HG03025 (cell line): ENCODE measurements around the gene ERN2.
"Not testable (repeated sequence)": the region's sequence is repeated elsewhere in the genome, so short reads cannot be mapped to it uniquely, and the experiment has no call there.

Experiments
- ATAC-seq: cut with Tn5 transposase; IDR thresholded peaks from one replicate; pipeline ENCODE4 v1.9.1; 2021; ENCODE audit warnings: mild to moderate bottlenecking, moderate library complexity; ENCODE audit not compliant: unreplicated experiment, low FRiP score

The ERN2 gene

GRCh38 chr16:23724096-23724784 is 11.2 kb upstream of the ERN2 start:
- ATAC-seq = no peak

GRCh38 chr16:23722613-23723240 is 9.7 kb upstream of the ERN2 start:
- not testable (repeated sequence) for ATAC-seq

DNA sequence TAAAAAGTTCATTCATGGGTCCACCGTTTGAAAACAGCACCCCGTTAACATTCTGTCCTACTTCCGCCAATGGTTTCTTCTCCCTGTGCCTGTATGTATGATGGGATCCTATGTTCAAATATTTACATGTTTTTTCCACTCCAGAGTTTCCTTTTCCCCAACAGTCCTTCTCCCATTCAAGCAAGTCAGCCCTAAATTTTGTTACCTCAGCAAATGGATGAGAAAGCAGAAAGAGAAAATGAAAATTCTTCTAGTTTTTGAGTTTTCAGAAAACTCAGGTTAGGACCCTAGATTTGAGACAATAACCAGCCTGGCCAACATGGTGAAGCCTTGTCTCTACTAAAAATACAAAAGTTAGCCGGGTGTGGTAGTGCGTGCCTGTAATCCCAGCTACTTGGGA is 3.5 kb upstream of the ERN2 start:
- ATAC-seq = no peak

GRCh38 chr16:23711785-23712184 is 1.2 kb downstream of the ERN2 start:
- no peak for ATAC-seq

GRCh38 chr16:23710504-23710903 is 2.5 kb downstream of the ERN2 start:
- no peak for ATAC-seq

- no peak for ATAC-seq
These were observed 3.0 kb downstream of the ERN2 start for GRCh38 chr16:23710008-23710407.

DNA sequence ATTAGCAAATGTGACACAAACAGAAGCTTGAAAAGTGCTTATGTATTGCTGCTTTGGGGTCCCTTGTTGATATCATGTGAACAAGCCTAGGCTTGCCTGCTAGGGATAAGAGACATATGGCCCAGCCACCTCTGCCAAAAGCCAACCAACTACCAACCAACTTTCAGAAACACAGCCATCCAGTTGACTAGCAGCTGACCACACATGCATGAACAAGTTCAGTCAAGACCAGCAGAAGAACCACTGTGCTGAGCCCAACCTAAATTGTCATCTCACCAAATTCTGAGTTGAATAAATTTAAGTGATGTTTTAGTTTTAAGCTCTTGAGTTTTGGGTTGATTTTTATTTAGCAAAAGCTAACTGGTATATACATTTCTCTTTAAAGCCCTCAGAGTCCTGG is 3.5 kb downstream of the ERN2 start:
- no peak for ATAC-seq

DNA sequence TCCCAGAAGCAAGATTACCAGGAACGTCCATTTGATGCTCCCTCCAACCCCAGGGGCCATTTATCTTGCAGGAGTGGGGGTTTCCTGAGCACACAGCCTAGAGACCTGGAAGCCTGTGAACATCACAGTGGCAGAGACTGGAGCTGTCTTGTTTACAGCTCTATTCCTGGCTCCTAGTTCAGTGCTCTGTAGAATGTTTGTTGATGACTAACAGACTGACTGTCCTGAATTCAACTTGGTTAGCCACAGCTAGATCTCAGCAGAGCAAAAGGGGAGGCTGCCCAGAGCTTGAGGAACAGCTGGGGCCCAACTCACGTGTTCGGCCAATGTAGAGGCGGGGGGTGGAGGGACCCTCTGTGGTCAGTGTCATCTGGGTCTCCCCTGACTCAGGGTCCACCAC is 6.6 kb downstream of the ERN2 start:
- ATAC-seq = no peak

DNA sequence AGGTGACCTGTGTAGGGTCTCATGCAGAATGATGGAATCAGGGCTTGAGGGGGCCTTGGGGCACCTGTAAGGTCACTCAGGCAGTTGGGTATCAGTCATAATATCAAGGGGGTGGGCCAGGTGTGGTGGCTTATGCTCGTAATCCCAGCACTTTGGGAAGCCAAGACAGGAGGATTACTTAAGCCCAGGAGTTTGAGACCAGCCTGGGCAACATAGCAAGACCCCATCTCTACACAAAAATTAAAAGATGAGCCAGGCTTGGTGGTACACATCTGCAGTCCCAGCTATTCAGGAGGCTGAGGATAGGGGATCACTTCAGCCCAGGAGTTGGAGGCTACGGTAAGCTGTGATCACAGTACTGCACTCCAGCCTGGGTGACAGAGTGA is 7.5 kb downstream of the ERN2 start:
- no peak for ATAC-seq

DNA sequence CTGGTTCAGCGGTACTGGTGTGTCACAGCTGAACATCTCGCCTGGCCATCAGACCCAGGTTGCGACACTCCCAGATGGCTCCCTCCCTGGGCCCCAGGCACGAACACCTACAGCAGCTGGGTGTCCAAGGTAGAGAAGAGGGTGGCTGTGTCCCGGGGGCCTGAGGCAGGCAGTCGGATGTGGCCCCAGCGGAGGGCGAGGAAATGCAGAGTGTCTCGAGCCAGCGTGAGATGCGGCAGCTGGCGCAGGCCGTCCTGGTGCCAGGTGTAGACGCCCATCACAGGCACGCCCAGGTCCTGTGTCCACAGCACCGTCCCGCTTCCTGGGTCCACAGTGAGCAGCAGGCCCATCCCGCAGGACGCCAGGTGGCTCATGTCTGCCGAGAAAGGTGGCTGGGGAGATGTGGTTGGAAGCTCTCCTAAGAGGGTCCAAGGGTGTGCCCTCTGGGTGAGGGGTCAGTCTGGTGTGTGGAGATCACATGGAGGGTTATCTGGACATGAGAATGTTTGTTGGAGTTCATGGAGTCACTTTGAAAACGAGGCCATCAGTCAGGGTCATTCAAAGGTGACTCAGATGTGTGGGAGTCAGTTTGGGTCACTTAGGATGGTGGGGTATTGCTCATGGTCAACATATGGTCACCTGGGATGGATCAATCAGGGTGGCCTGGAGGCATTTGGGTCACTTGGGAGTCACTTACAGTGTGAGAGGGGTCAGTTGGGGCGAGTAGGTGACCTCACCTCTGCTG is 8.1 kb downstream of the ERN2 start:
- no peak for ATAC-seq

- ATAC-seq = no peak
These were observed 10.1 kb downstream of the ERN2 start for GRCh38 chr16:23702951-23703350.

DNA sequence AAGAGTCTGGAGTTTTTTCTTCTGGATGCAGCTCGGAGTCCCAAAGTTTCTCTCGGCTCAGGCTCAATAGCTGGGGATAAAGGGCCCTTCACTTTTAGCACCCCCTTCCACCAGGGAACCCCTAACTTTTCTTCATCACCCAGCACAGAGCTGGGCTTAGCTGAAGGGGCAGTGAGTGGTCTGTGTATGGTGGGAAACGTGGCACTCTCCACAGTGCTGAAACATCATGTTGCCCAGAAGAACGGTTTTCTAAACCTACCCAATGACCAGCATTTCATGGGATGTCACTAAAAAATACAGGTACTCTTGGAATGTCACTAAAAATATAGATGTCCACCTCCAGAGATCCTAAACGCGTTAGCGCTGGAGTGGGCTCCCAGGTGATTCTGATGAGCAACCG is 12.0 kb downstream of the ERN2 start:
- no peak for ATAC-seq

DNA sequence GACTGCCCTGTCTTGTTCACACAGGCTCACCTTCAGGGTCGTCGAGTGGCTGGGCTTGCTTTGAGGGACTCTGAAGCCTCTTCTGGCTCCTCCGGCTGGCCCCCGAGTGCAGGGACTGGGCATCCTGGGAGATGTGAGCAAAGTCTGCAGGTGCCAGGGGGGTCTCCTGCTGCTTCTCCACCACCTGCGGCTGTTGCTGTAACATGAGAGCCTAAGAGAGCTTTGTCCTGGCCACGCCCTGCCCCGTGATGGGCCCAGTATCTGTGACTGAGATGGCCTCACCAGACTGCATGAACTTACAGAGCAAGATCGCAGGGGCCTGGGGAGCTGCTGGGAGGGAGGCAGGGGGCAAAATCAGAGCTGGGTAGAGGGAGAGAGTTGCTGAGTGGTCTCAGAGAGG is 12.5 kb downstream of the ERN2 start:
- no peak for ATAC-seq

GRCh38 chr16:23700093-23700492 is 12.9 kb downstream of the ERN2 start:
- no peak for ATAC-seq

GRCh38 chr16:23699100-23699499 is 13.9 kb downstream of the ERN2 start:
- ATAC-seq = no peak

DNA sequence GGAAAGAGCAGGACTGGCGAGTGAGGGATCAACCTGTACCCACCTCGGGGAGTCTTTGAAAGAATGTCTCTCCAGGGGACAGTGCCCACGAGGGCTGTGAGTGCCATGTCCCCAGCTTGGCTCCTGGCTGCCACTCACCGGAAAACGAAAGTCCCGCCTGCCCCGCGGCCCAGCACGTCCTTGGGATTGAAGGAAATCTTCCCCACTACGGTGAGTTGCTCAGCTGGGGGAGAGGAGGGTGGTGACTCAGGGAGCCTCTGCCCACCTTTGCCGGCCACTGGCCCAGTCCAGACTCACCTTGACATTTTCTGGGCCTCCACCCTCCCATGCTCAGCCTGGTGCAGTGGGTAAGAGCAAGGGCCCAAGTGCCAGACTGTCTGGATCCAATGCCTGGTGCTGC is 17.3 kb downstream of the ERN2 start:
- no peak for ATAC-seq

- no peak for ATAC-seq
These were observed 18.2 kb downstream of the ERN2 start for GRCh38 chr16:23694644-23695373.

DNA sequence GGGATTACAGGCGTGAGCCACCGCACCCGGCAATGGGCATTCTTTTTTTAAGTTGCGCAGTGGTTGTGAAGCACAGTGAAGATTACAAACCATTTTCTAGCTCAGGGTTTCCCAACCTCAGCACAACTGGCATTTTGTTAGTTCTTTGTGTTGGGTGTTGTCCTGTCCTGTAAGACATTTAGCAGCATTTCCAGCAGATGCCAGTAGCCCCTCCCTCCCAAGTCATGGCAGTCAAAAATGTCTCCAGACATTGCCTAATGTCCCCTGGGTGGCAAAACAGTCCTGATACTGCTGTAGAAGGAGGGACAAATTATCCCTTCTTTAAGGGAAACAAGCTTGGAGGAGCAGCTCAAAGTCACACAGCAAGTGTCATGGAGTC is 18.8 kb downstream of the ERN2 start:
- ATAC-seq = no peak

DNA sequence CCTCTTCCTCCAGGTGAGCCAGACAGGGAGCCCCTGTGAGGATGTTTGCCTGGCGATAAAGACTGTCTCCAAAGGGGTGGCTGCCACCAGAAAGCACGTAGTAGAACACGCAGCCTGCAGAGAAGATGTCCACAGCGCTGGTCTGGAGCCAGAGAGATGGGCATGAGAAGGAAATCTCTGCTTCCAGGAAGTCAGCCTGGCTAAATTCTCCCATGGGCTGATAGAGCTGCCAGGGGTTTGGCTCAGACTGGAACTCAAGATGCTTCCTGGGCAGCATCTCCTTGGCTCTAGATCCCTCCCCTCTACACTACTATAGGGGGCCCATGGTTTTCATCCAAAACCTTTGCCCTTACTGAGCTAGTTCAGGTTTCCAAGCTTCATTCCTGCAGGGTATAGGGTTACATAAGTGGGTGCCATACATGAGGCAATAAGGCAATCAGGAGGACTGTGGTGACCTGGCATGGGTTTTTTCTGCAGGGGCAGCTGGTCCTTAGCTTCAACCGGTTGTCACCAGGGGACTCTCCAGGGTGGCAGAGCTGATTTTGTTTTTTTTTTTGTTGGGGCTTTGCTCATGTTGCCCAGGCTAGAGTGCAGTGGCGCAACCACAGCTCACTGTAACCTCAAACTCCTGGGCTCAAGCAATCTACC is 20.7 kb downstream of the ERN2 start:
- no peak for ATAC-seq

- ATAC-seq = no peak
These were observed 21.4 kb downstream of the ERN2 start for GRCh38 chr16:23691483-23692189.
